ENCODE data around the gene ACVR1B.

ACVR1B gene

DNA sequence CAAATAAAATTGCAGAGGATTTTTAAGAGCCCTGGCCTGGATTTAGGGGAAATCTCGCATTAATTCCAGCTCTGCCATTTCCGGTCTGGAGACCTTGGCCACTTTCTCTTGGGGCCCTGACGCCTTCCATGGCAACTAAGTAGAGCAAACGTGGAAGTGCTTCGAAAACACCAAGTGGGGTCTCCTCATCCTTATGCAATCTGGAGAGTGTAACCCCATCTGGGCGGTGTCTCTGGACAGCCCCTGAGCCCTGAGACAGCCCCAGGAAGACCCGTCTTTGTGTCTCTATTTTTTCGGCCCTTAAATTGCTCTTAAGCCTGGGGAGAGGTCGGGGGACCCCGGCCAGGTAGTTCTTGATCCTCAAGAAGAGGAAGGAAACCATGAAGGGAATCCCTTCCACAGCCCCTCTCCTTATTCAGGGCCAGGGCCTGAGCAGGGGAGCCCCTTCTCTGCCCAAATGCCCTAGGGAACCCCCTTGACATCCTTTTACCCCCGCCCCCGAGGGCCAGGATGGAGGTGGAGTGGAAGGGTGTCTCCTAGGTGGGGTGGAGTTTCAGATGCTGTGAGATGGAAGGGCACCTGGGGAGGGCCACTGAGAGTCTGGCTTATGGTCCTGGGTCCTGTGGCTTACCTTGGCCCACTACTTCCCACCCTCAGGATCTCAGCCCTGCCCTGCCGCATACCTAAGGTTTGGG lies 82.1 kb downstream of the ACVR1B start:
- DNase-seq (ENCODE audit: low spot score in 2 of 2) (no peak), ATAC-seq (replicated peaks; ENCODE audit: extremely low read depth, poor library complexity, severe bottlenecking) (no peak)
- H3K9me3 Mint-ChIP-seq, result no peaks in the 10 kb centered on the region
- peak overlapping the region; percentile 71 for H3K4me3 Mint-ChIP-seq
- peaks cover 5% of the 10 kb centered on the region for H3K36me3 Mint-ChIP-seq (ENCODE audit: insufficient read depth)
- no peaks in the 10 kb centered on the region for H3K27me3 Mint-ChIP-seq
- peaks cover 20% of the 10 kb centered on the region for H3K4me1 Mint-ChIP-seq
- H3K27ac Mint-ChIP-seq (ENCODE audit: low read depth), result peak overlapping the region; percentile 47

DNA sequence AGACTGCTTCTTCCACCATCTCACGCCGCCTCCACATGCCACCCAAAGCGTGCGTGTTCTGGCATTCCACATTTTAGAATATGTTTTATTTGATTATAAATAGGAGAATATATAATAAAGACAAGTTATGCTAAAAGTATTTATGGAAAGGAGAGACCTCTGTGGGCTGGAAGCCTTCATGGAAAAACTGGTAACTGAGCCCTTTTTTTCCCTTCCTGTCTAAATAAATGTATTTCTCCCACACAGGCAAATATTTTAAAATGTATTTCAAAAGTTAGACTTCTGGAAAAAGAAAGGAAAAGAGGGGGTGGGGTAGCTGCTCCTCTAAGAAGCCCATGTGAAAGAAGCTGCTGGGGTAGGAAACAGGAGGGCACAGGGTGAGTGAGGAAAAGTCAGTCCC lies 83.7 kb downstream of the ACVR1B start:
- Mint-ChIP-seq H3K36me3 (ENCODE audit: insufficient read depth) (peaks cover 5% of the 10 kb centered on the region), H3K9me3 (no peaks in the 10 kb centered on the region), H3K27ac (ENCODE audit: low read depth) (no peak overlapping the region), H3K27me3 (no peaks in the 10 kb centered on the region), H3K4me3 (no peak overlapping the region), H3K4me1 (peaks cover 20% of the 10 kb centered on the region)
- DNase-seq (ENCODE audit: low spot score in 2 of 2) (no peak), ATAC-seq (replicated peaks; ENCODE audit: extremely low read depth, poor library complexity, severe bottlenecking) (no peak)

DNA sequence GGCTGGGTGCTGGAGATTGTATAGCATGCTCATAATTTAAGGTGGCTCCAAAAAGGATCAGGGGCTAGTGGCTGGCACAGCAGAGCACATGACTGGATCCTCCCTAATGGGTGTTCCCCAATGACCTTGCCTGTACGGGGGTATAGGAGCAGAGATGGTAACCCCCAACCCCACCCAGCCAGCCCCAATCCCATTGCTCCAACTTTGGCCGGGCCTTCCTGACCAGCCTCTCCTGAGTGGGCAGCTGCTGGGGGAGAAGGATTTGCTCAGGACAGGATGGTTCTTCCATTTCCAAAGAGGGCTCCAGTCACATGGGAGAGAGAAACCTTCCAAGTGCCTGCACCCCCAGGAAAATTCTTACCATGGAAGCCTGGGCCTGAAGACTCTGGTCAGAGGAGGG lies 84.4 kb downstream of the ACVR1B start:
- no peaks in the 10 kb centered on the region for H3K27me3 Mint-ChIP-seq
- H3K4me1 Mint-ChIP-seq, result peaks cover 20% of the 10 kb centered on the region
- DNase-seq (ENCODE audit: low spot score in 2 of 2), result no peak
- peak overlapping the region; percentile 71 for H3K27ac Mint-ChIP-seq (ENCODE audit: low read depth)
- no peaks in the 10 kb centered on the region for H3K9me3 Mint-ChIP-seq
- H3K36me3 Mint-ChIP-seq (ENCODE audit: insufficient read depth), result peaks cover 5% of the 10 kb centered on the region
- ATAC-seq (replicated peaks; ENCODE audit: extremely low read depth, poor library complexity, severe bottlenecking), result no peak
- H3K4me3 Mint-ChIP-seq, result peak overlapping the region; percentile 52

DNA sequence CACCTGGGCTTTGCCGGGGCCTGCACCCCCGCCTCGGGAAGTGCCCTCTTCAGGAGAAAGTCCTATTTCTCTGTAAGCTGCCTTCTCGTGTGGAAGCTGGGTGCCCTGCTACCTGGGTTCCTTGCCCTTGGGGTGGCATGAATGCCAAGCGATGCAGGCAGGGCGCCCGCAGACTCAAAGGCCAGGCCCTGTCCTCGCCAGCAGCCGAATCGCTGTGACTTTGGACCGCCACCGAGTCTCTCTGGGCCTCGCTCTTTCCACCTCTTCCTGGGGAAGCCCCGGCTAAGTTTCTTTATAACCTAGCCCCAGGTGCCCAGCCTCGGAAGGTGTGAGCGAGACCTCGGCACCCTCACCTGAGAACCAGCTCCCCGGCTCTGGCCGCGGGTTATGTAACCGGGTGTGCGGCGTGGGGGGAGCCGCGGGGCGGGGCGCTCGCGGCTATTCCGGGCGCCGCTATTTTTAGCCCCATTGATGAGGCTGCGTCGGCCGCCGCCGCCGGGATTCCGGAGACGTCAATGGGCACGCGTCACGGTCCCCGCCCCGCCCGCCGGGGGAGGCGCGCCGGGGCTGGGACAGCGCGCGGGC lies 85.2 kb downstream of the ACVR1B start:
- Mint-ChIP-seq H3K36me3 (ENCODE audit: insufficient read depth) (peaks cover 5% of the 10 kb centered on the region), H3K4me1 (peaks cover 22% of the 10 kb centered on the region), H3K9me3 (no peaks in the 10 kb centered on the region), H3K27me3 (no peaks in the 10 kb centered on the region), H3K27ac (ENCODE audit: low read depth) (peak overlapping the region; percentile 71), H3K4me3 (peak overlapping the region; percentile 52)
- peak; percentile 69 to 81 for DNase-seq (ENCODE audit: low spot score in 2 of 2)
- peak; percentile 70 for ATAC-seq (replicated peaks; ENCODE audit: extremely low read depth, poor library complexity, severe bottlenecking)

DNA sequence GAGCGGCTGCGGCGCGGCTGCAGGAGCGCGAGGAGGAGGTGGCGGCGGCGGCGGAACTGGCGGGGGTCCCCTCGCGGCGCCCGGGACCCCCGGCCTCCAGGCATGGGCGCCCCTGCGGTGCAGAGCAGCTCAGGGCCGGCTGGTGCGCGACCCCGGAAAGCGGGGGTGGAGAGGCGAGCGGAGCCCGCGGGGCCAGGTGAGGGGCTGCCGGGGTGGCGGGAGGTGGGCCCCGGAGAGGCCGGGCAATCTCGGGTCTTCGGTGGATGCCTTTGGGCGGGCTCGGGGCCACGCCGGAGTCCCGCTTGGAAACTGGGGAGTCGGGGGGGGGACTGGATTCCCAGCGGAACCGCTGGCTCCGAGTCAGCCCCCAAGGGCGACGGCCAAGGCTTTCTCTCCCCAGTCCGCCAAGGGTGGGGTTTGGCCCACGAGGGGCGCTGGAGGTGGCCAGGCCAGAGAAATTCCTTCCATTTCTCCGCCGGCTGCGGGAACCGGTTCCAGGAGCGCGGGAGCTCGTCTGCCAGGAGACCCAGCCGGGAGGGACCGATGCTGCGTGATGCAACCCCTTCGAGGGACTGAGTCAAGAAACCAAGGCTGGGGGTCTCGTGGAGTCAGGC lies 85.9 kb downstream of the ACVR1B start:
- H3K4me1 Mint-ChIP-seq, result peaks cover 28% of the 10 kb centered on the region
- no peaks in the 10 kb centered on the region for H3K27me3 Mint-ChIP-seq
- ATAC-seq (replicated peaks; ENCODE audit: extremely low read depth, poor library complexity, severe bottlenecking) (no peak), DNase-seq (ENCODE audit: low spot score in 2 of 2) (no peak)
- H3K36me3 Mint-ChIP-seq (ENCODE audit: insufficient read depth), result peaks cover 5% of the 10 kb centered on the region
- H3K9me3 Mint-ChIP-seq, result no peaks in the 10 kb centered on the region
- H3K27ac Mint-ChIP-seq (ENCODE audit: low read depth), result no peak overlapping the region
- H3K4me3 Mint-ChIP-seq, result peak overlapping the region; percentile 45

DNA sequence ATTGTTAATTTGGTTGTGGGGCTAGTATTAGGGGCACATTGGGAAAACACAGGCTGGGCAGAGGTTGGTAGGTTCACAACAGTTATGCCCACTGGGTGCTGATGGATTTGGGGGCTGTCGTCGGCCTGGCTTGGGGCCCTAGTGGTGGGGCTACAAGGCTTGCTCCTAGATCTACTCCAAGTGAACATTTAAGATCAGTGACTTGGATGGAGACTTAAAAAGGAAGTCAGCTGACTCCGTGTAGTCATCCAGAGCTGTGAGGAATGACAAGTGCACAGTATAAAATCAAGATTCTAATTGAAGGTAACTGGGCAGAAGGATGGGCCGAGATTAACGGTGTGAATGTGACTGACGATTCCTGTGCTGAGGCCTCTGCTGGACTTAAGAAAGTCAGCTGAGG lies 86.9 kb downstream of the ACVR1B start:
- Mint-ChIP-seq H3K27ac (ENCODE audit: low read depth) (no peak overlapping the region), H3K4me1 (peaks cover 20% of the 10 kb centered on the region), H3K4me3 (peak overlapping the region; percentile 45), H3K27me3 (no peaks in the 10 kb centered on the region), H3K9me3 (no peaks in the 10 kb centered on the region), H3K36me3 (ENCODE audit: insufficient read depth) (peaks cover 5% of the 10 kb centered on the region)
- ATAC-seq (replicated peaks; ENCODE audit: extremely low read depth, poor library complexity, severe bottlenecking) (no peak), DNase-seq (ENCODE audit: low spot score in 2 of 2) (no peak)

DNA sequence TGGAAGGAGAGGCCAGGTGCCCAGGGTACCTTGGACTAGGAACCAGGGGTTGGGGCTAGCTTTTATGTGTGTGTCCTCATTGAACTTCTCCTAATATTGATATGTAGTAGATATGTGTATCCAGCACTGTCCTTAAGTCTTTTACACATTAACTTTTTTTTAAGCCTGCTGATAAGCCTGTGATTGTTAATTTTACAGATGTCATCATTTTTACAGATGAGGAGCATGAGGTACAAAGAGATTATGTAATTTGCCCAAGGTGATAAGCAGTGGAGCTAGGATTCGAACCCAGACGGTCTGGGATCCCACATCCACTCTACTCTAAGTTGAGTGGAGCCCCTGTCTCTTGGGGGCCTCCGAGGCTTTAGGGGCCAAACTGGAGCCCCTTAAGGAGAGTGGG lies 89.5 kb downstream of the ACVR1B start:
- Mint-ChIP-seq H3K9me3 (no peaks in the 10 kb centered on the region), H3K4me1 (peaks cover 11% of the 10 kb centered on the region), H3K27ac (ENCODE audit: low read depth) (no peak overlapping the region), H3K4me3 (no peak overlapping the region), H3K36me3 (ENCODE audit: insufficient read depth) (peaks cover 5% of the 10 kb centered on the region), H3K27me3 (no peaks in the 10 kb centered on the region)
- ATAC-seq (replicated peaks; ENCODE audit: extremely low read depth, poor library complexity, severe bottlenecking), result no peak
- no peak for DNase-seq (ENCODE audit: low spot score in 2 of 2)

DNA sequence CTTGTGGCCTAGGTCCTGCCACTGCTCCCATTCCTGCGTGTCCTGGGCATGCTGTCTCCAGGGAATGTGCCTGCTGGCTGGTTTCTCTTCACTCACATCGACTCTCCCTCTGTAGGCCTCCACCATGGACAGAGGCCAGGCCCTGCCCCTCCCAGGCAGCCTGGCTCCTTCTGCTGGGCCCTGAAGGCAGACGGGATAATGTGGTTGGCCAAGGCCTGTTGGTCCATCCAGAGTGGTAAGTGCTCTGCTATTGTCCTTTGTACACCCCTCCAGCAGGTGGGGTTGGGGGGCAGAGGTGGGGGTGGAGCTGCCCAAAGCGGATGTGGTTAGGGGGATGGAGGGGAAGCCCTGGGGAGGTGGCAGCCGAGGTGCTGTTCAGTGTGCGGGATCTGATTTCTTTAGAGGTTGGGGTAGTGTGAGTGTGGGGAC lies 90.2 kb downstream of the ACVR1B start:
- H3K4me3 Mint-ChIP-seq, result peak overlapping the region; percentile 25
- peaks cover 11% of the 10 kb centered on the region for H3K4me1 Mint-ChIP-seq
- peak overlapping the region; percentile 60 for H3K27ac Mint-ChIP-seq (ENCODE audit: low read depth)
- H3K9me3 Mint-ChIP-seq, result no peaks in the 10 kb centered on the region
- no peak for DNase-seq (ENCODE audit: low spot score in 2 of 2)
- peak; percentile 59 for ATAC-seq (replicated peaks; ENCODE audit: extremely low read depth, poor library complexity, severe bottlenecking)
- no peaks in the 10 kb centered on the region for H3K27me3 Mint-ChIP-seq
- H3K36me3 Mint-ChIP-seq (ENCODE audit: insufficient read depth), result peaks cover 1% of the 10 kb centered on the region

DNA sequence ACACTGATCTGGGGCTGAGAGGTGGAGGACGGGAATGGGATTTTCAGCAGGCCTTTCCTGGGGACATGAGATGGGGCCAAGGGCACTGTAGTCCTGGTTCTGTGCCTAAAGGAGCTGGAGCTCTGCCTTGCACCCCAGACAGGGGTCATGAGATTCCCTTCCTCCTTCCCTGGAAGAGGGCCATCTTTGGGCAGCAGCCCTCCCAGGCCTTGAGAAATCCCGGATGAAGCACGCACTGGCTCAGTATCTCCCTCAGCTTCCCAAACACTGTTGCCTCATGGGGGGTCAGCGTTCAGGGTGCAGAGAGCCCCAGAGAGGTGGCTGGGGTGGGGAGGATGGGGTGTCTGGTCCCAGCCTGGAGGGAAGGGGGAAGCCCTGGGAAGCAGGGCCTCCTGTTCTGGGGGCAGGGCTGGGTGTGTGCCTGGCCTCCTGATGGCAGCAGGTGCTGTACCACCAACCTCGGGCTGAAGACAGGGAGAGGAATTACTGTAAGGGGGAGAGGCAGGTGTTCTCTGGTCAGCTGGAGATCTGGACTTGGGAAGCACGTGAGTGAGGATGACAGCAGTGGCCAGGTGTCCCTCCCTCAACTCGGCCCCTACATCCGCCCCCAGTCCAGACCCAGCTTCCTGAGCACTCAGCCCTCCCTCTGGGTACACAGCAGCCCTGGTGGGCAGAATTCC lies 91.3 kb downstream of the ACVR1B start:
- H3K4me3 Mint-ChIP-seq, result no peak overlapping the region
- H3K9me3 Mint-ChIP-seq, result no peaks in the 10 kb centered on the region
- no peak for DNase-seq (ENCODE audit: low spot score in 2 of 2)
- peaks cover 11% of the 10 kb centered on the region for H3K4me1 Mint-ChIP-seq
- no peak overlapping the region for H3K27ac Mint-ChIP-seq (ENCODE audit: low read depth)
- no peak for ATAC-seq (replicated peaks; ENCODE audit: extremely low read depth, poor library complexity, severe bottlenecking)
- H3K27me3 Mint-ChIP-seq, result no peaks in the 10 kb centered on the region
- no peaks in the 10 kb centered on the region for H3K36me3 Mint-ChIP-seq (ENCODE audit: insufficient read depth)

DNA sequence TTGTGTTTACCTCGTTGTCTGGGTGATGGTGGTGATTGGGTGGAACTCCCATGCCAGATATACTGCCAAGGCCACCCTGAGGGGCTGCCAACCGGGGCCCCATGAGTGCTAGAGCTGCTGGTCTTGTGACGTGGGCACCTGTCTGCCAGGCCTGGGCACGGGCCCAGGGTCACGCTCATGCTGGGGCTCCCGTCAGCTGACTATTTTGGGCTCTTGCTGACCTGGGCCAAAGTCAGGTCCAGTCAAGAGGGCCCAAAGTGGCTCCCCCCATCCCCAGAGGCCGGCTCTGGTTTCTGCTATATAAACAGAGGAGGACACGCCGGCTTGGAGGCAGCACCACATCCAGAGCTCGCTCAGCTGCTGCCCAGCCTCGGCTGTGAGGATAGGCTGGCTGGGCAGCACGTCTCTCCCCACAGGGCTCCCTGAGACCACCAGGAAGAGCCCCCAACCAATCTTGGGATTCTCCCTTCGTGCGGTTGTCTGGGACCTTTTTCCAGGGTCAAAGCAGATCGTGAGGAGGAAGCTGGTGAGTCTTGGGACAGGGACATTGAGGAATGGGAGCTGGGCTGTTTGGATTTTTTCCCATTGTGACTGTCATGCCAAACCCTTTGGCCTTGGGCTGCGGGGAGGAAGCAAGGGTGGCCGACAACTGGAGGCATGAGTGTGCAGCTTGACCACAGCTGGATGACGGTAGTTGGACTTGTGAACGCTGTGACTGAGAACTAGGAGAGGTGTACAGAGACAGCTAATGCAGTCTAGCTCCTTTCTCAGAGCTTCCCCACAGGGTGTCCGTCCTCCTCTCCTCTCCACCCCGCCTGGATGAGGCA lies 92.1 kb downstream of the ACVR1B start:
- Mint-ChIP-seq H3K36me3 (ENCODE audit: insufficient read depth) (no peaks in the 10 kb centered on the region), H3K27ac (ENCODE audit: low read depth) (no peak overlapping the region), H3K27me3 (no peaks in the 10 kb centered on the region), H3K9me3 (no peaks in the 10 kb centered on the region), H3K4me1 (peaks cover 11% of the 10 kb centered on the region), H3K4me3 (no peak overlapping the region)
- no peak for DNase-seq (ENCODE audit: low spot score in 2 of 2)
- no peak for ATAC-seq (replicated peaks; ENCODE audit: extremely low read depth, poor library complexity, severe bottlenecking)

DNA sequence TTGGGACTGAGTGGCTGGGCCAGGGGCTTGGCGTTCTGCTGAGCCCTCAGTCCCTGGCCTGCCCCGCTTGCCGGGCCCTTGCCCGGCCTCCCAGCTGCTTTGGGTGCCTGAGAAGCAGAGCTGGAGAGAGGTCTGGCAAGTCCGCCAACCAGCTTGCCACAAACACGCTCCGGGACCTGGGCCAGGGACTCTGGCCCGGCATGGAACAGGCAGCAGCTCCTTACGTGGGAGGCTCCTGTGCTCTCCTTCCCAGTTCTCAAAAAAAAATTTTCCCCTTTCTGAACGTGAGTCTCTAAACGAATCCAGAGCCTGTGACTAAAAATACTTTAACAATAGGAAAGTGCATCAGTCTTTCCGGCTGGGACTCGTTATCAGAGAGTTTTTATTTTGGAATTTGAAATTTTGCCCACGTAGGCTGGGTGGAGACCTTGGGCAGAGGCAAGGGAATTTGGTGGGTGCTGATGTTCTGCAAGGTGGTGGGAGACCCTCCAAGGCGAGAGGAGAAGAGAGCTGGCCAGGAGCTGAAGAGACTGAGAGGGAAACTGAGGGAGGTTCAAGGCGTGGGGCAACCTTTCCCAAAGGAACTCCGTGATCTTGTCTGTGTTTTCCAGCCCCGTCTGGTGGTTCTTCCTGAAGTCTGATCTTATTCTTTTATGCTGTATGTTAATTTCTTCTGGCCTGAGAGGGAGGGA lies 92.9 kb downstream of the ACVR1B start:
- no peak for DNase-seq (ENCODE audit: low spot score in 2 of 2)
- peaks cover 16% of the 10 kb centered on the region for H3K4me1 Mint-ChIP-seq
- H3K27ac Mint-ChIP-seq (ENCODE audit: low read depth), result no peak overlapping the region

DNA sequence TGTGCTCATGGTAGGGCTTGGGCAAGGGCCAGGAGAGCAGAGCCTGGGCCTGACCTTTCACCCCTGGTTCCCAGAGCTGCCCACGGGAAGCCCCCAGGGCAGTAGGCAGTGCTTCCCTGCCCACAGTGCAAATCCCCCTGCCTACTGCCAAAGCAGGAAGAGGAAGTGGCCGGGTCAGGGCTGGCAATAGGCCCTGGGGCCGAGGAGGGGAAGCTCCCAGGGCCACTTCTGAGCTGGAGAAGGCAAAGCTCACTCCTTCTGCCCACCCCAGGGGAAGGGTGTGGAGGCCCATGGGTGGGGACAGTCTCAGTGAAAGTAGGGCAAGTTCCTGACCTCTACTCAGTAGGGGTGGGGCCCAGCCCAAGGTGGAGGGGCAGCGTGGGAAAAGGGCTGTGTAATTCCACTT lies 94.3 kb downstream of the ACVR1B start:
- H3K27me3 Mint-ChIP-seq, result peaks cover 11% of the 10 kb centered on the region
- no peak overlapping the region for H3K4me3 Mint-ChIP-seq
- no peak for DNase-seq (ENCODE audit: low spot score in 2 of 2)
- no peaks in the 10 kb centered on the region for H3K9me3 Mint-ChIP-seq
- peaks cover 29% of the 10 kb centered on the region for H3K4me1 Mint-ChIP-seq
- H3K36me3 Mint-ChIP-seq (ENCODE audit: insufficient read depth), result peaks cover 2% of the 10 kb centered on the region
- no peak for ATAC-seq (replicated peaks; ENCODE audit: extremely low read depth, poor library complexity, severe bottlenecking)
- H3K27ac Mint-ChIP-seq (ENCODE audit: low read depth), result no peak overlapping the region

More for the DNA sequence above, 92.9 kb downstream of the ACVR1B start:
- ATAC-seq (replicated peaks; ENCODE audit: extremely low read depth, poor library complexity, severe bottlenecking), result no peak
- no peaks in the 10 kb centered on the region for H3K36me3 Mint-ChIP-seq (ENCODE audit: insufficient read depth)
- peaks cover 7% of the 10 kb centered on the region for H3K27me3 Mint-ChIP-seq
- no peak overlapping the region for H3K4me3 Mint-ChIP-seq
- H3K9me3 Mint-ChIP-seq, result no peaks in the 10 kb centered on the region
